Colon (tissue), 2 donors: ENCODE measurements around the gene BARHL1.

Experiments used
- FAIRE-seq: peaks from 2 replicates; lab custom pipeline; 2012; peaks lifted over from hg19 to GRCh38; lab: Jason Lieb, UNC
- donor health status: control.
- donor health status: control.

BARHL1 gene

DNA sequence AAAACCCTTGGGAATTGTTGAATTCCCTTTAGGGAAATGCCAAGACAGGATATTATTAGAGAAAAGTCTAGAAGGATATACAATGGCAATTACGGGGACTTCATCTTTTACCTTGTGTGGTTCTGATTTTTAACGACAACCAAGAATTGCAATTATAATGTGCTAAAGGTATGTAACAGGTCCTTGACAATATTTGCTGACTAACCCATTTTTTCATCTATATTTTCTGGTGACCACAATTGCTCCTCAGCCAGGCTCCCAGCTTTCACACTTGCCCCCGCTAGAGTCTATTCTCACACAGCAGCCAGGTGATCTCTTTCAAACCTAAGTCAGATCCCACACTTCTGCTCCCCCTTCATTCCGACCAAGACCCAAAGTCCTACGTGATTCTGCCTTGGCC lies 34.3 kb downstream of the BARHL1 start:
- FAIRE-seq, result no peak

DNA sequence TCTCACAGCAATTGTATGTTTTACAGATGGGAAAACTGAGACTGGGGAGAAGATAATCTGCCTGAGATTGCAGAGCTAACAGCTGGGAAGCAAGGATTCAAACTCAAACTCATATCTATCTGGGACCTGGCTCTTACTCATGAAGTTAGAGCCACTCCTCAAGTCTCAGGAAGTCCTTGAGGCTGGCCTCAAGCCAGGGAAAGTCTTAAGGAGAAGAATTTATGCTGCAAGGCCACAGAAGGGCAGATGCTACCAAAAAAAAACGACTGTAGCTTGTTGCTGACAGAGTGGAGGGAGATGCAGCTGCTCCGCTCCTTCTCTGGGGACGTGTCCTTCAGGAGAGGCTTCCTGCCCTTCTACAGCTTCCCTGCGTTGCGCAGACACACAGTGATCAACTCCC lies 39.8 kb downstream of the BARHL1 start:
- FAIRE-seq, result no peak

DNA sequence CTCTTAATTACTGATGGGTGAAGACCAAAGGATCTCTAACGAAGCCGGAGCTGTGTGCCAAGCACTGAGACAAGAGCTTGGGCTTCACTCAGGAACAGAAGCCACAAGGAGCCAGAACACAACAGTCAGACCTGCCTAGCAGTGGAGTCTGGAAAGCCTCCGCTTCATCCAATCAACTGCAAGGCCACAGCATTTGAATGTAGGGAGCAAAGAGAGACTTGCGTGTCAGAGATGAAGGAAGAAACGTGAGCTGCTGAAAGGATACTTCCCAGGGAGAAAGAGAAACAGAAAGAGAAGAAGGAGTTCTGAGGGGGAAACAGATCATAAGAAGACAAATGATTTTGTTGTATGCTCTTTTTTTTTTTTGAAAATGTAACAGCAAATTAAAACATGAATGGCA lies 43.9 kb downstream of the BARHL1 start:
- no peak for FAIRE-seq

DNA sequence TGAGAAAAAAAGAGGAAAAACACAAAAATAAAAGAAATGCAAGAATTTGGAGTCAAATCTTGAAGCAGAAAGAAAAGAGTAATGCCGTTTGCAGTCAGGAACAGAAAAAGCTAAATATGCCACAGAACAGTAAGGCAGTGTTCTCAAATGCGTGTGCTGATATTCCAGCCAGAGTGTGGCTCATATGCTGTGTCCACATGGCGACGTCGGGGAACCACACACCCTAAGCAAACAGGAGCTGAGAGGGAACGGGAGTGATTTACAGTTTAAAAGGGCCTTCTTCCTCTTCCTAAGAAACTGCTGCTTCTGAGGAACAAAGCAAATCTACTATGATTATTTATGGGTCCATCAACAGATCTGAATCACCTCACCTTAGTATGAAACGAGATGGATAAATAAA lies 44.7 kb downstream of the BARHL1 start:
- no peak for FAIRE-seq

DNA sequence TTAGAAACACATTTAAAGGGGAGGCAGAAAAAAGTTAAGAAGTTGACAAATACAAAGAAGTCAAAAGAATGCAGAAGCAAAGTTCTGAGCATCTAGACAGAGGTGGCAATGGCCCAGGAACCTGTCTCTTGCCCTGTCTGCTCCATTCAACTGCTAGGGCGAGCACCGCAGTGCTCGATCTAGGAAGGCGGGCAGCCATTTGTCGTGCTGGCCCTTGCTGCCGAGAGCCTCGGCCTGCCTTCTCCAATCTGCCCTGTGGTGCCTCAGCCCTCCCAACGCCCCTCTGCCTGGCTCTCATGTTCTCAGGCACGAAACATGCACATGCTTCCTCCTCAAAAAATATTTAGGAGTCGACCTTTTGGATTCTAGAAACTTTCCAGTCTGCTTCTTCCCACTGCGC lies 45.2 kb downstream of the BARHL1 start:
- FAIRE-seq, result no peak

DNA sequence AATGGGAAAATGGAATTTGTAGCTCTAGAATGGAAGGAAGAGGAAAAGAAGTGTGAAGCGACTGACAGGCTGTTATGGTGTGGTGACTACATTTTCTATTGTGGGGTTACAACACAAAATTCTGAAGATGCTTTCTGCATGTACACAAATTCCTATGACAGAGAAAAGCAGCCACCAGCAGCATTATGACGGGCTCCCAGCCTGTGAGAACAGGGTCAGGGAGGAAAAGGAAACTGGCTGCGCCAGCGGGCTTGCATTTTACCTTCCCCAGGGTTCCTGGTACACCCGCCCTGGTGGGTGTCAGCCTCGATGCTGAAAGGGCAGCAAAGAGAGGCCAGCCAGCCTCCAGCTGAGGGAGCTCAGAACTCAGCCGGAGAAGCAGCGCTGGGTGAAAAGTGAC lies 46.3 kb downstream of the BARHL1 start:
- FAIRE-seq, result no peak

DNA sequence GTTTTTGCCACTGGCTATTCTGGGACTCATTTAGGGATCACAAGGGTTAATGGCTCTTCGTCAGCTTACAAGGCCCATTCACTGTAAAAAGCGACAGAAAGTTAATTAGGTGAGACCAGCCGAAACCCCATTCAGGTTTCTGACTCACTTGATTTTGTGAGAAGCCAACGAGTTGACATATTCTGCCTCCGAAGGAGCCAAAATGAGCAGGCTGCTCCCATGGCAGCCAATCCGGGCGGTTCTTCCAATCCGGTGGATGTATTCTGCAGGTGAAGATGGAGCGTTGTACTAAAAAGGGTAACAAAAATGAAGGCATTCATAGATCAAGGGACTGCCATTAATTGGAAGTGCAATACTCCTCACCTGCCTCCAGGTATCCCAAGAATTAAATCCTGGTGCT lies 47.7 kb downstream of the BARHL1 start:
- no peak for FAIRE-seq

DNA sequence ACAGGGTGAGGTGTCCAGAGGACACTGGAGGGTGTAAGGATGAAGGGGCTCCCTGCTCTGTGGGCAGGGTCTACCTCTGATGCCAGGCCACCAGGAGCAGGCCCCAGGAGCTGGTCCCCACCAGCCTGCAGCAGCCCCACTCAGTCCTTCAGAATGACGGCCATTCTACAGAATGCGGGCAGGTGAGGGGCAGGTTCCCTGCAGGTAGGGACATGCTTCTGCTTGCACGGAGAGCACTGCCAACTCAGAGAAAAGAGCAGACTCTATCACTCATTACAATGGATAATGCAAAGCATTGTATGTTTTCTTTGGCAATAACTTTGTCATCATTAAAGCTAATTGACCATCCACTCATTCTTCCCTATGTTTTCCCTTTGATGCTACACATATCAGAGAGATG lies 48.4 kb downstream of the BARHL1 start:
- FAIRE-seq, result no peak

DNA sequence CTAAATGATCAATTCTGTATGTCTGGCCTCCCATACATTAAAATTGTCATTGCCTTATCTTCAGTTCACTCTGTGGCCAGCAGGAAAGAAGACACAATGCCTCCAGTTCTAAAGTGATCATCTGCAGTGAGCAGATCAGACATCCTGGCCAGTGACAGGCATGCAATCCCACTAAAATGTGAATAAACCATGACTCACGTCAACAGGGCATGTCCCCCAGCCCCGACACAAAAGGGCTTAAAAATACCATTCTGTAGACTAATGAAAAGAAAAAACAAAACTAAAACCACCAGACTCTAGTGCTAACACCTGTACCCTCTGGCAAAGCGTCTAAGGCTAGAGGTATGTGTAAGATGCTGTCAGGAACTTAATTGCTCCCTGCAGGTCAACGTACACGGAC lies 48.9 kb downstream of the BARHL1 start:
- FAIRE-seq, result no peak

DNA sequence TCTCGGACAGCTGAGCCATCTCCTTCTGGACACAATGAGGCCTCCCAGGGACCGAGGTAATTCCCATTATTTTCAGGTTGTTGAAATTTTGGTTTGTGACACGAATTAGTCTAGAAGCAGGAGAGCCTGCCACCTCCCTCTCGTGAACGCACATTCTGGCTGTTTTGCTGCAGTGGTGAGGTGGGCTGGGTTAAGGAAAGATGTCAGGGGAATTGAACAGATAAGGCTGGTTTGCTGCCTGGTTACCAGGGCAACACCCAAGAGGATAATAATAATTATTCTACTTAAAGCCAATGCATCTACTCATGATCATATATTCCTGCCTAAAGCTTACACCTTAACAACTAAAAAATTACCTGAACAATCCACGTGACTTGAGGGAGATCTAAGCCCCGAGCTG lies 49.3 kb downstream of the BARHL1 start:
- FAIRE-seq, result no peak

DNA sequence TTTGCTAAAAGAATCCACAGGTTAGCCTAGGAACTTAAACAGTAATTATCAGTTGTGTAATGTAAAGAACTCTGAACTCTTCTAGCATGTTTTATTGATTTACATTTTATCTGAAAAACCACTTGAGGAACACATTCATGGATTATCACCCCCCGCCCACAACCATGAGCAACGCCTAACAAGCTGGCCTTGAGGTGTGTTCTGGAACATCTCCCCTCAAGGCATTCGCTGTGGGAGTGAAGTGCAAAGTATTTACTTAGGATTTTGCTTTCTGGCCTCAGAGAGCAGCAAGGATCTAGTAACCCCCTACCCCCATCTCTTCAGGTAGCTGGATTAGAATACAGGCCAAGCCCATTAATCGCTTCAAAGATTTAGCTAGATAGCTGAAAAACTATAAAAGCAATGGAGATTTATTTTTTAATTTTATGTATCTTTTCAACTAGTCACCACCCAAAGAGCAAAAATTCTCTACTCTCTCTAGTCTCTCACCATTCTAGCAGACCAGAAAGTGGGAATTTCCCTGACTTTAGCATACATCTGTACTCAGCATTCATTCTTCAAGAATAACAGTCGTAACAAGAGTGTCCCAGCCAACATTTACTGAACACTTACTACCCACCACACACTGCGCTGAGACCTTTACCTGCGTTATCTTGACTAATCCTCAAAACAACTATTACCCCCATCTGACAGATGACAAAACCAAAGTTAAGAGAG lies 50.2 kb downstream of the BARHL1 start:
- FAIRE-seq, result no peak

DNA sequence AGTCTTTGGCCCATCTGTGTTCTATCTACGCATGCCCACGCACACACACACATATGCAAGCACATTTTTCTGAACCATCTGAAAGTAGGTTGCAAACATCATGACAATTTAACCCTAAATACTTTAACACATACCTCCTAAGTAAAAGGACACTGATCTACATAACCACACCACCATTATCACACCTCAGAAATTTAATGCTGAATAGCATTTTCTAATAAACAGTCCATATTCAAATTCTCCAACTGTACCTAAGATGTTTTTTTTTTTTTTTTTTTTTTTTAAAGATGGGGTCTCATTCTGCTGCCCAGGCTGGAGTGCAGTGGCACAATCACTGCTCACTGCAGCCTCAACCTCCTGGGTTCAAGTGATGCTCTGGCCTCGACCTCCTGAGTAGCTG lies 51.9 kb downstream of the BARHL1 start:
- no peak for FAIRE-seq

DNA sequence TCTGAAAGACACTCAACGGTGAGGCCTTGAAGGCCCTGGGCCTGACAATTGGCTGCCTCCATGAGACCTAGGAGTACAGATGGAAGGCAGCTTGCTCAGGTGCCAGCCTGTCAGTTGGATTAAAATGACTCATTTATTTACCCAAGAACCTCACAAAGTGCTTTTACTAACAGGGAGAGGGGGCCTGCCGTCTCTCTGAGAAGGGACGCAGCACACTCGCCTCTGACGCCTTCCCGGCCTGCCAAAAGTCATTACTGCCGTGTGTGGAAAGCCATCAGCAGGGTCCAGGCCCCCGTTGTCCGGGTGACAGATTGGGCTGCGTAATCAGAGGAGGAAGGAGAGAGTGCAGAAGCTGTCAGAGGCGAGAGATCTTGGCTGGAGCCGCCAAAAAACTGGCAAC lies 54.9 kb downstream of the BARHL1 start:
- FAIRE-seq, result no peak

DNA sequence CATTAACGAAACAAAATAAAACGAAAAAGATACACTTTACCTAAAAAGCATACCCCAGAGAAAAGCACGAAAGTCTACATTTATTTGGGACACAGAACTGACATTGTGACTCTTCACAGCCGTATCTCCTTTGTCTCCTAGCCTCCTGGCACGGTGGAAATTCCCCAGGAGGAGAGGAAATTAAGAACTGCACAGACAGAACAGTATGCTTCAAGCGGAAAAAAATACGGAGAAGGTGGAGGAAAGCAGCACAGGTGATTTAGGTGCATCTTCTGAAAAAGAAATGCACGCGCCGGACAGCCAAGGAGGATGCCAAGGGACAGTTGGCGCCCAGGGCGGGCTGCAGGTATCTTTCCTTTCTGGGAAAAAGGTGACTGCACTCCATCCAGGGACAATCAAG lies 55.4 kb downstream of the BARHL1 start:
- FAIRE-seq, result no peak

DNA sequence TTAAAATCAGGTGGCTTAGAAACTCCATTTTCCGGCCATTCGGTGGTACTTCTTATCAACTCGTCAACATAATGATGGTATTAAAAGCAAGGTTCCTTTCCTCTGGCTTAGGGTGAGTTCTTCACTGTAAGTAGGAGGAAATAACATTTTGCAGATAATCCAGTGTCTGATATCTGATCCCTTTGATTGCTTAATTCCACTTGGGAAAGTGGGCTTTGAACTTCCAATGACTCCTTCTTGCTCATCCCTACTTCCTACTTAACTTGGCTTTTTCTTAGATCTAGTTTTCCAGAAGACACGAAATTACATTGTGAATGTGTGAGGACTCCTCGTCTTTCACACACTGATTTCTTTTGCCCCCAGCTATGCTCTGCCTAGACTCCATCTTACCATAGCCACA lies 55.8 kb downstream of the BARHL1 start:
- no peak for FAIRE-seq

DNA sequence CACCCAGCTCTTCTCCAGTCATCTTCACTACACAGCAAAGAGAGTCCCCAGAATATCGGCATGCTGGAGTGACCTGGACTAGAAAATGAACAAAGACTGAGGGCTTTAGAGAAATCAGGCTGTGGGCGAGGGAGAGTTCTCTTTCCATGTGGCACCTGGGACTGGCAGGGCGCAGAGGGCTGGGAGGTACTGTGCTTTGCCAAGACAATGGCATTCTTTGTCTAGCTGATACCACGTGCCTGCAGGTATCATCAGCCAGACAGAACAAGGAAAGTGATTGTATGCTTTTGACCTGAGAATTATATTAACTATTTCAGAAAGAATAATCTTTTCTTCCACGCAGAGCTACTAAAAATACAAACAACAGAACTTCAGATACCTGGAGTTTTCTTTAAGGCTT lies 56.9 kb downstream of the BARHL1 start:
- FAIRE-seq, result no peak
